GM12873 (cell line): Measurements from ENCODE around the gene CDK5RAP2.

Experiments
- CTCF ChIP-seq: IDR thresholded peaks from 2 replicates; pipeline ENCODE4 v1.5.1; 2012; ENCODE audit warnings: low read depth, mild to moderate bottlenecking, moderate library complexity, low read length, control low read depth; ENCODE audit not compliant: insufficient read depth; ENCODE audit errors: missing control alignments

Gene CDK5RAP2

GRCh38 chr9:120580051-120580896 lies at the start of gene CDK5RAP2:
TSS of gene CDK5RAP2 (minus strand) at chr9:120580167. CDS start at chr9:120579978, 189 bp downstream.
- TF ChIP-seq CTCF = no peak

DNA sequence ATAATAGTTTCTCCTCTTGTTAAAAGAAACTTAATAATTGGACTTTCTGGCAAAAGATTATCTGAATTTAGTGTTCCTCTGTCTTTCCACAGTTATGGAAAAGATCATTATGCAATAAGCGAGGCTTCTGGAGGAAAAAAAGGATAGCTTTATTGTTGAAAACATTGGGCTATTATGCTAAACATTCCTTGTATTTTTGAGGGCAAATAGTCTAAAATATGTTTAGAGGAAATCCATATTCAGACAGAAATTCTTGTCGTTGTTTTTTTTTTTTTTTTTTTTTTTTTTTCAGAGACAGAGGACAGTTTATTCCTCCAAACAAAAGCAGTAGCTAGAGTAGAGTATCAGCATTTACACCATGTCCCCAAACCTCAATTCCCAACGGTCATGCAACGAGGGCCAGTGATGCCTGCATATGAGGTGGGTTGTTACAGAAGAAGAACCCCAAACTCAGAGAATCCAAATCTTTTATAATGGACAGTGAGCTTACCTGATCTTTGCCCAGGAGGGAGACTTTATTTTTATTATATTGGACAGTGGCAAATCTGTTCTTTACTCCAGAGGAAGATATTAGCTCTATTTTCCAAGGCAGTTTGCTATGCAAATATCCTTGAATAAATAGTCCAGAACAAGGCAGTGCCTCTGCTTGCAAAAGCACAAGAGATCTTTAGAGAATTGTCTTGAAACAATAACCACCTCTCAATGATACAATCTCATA lies 48.4 kb upstream of the CDK5RAP2 start:
- TF ChIP-seq CTCF = no peak

DNA sequence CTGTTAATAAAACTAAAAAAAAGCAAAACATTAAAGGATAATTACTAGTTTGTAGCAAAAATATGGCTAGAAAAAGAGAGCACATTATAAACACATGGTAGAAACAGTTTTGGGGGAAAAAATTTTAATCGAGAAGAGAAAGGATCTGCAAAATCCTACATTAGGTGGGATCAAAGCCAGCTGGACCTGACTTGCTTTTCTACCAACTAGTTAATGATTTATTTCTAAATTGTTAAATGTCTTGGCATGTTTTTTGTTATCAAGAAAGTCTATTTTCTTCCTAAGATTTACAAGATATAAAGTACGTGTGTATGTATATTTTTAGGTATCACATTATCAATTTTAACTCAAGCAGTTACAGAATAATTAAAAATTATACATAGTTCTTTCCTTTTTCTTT lies 47.1 kb upstream of the CDK5RAP2 start:
- TF ChIP-seq CTCF = no peak

GRCh38 chr9:120626512-120626911 lies 46.5 kb upstream of the CDK5RAP2 start:
- no peak for TF ChIP-seq CTCF

GRCh38 chr9:120625222-120625621 lies 45.3 kb upstream of the CDK5RAP2 start:
- no peak for TF ChIP-seq CTCF

DNA sequence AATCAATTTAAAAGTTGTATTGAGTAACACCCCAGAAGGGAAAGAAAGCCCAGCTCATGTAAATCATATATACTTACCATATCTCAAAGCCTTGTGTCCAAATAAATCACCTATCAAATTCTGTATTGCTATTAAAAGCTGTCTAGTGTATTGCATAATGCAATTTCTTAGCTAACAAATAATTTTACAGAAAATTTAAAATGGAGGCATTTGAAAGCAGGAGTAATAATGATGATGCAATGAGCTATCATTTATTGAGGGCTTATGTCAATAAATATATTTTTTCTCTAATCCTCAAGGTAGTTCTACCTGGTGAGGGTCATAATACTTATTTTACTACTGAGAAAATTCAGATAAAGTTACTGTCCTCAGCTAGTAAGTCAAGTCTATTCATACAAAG lies 42.8 kb upstream of the CDK5RAP2 start:
- no peak for TF ChIP-seq CTCF

DNA sequence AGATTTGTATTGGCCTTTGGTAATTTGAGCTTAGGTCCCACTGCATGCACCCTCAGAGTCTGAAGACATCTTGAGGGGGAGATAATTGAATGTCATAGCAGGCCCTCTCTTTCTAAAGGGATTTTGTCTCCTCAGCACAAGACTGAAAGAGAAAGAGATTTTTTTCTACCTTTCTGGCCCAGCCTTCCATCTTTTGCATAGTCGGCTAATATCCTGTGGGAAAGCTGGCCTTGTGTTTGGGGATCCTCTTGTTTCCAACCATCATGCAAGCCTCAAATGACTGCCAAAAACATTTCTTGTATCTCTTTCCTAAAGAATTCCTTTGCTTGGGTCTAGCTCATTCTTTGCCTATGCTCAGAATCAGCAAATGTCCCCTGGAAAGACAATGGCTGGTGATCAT lies 42.0 kb upstream of the CDK5RAP2 start:
- TF ChIP-seq CTCF = no peak
